ENCODE data around the gene APOBEC3G.
"Not testable (repeated sequence)": the region's sequence is repeated elsewhere in the genome, so short reads cannot be mapped to it uniquely, and the experiment has no call there.

The APOBEC3G gene

GRCh38 chr22:39066442-39067276, 10.4 kb upstream of the APOBEC3G start:
- DNase-seq (ENCODE audit: low read depth in 2 of 2): not testable (repeated sequence)

- no peak for DNase-seq (ENCODE audit: low read depth in 2 of 2)
These were observed 8.9 kb upstream of the APOBEC3G start for GRCh38 chr22:39068033-39068785.

- no peak for DNase-seq (ENCODE audit: low read depth in 2 of 2)
These were observed 6.9 kb upstream of the APOBEC3G start for GRCh38 chr22:39070186-39070585.

GRCh38 chr22:39072581-39072981, 4.5 kb upstream of the APOBEC3G start:
- not testable (repeated sequence) for DNase-seq (ENCODE audit: low read depth in 2 of 2)

- no peak for DNase-seq (ENCODE audit: low read depth in 2 of 2)
These were observed 3.1 kb upstream of the APOBEC3G start for GRCh38 chr22:39073981-39074380.

GRCh38 chr22:39076155-39077025, 685 bp upstream of the APOBEC3G start:
- DNase-seq (ENCODE audit: low read depth in 2 of 2): not testable (repeated sequence)

- not testable (repeated sequence) for DNase-seq (ENCODE audit: low read depth in 2 of 2)
These were observed 837 bp downstream of the APOBEC3G start for GRCh38 chr22:39077912-39078311.

GRCh38 chr22:39078329-39078728, 1.3 kb downstream of the APOBEC3G start:
- no peak for DNase-seq (ENCODE audit: low read depth in 2 of 2)

- DNase-seq (ENCODE audit: low read depth in 2 of 2): not testable (repeated sequence)
These were observed 2.1 kb downstream of the APOBEC3G start for GRCh38 chr22:39079054-39079637.

GRCh38 chr22:39080052-39080762, 3.1 kb downstream of the APOBEC3G start:
- no peak for DNase-seq (ENCODE audit: low read depth in 2 of 2)

- no peak for DNase-seq (ENCODE audit: low read depth in 2 of 2)
These were observed 3.9 kb downstream of the APOBEC3G start for GRCh38 chr22:39081016-39081415.

- DNase-seq (ENCODE audit: low read depth in 2 of 2): no peak
These were observed 4.5 kb downstream of the APOBEC3G start for GRCh38 chr22:39081598-39081997.

- no peak for DNase-seq (ENCODE audit: low read depth in 2 of 2)
These were observed 6.4 kb downstream of the APOBEC3G start for GRCh38 chr22:39083212-39084165.

- no peak for DNase-seq (ENCODE audit: low read depth in 2 of 2)
These were observed 7.6 kb downstream of the APOBEC3G start for GRCh38 chr22:39084666-39085065.

GRCh38 chr22:39087098-39087497, 10.0 kb downstream of the APOBEC3G start:
- DNase-seq (ENCODE audit: low read depth in 2 of 2): no peak

- DNase-seq (ENCODE audit: low read depth in 2 of 2): no peak
These were observed 11.0 kb downstream of the APOBEC3G start for GRCh38 chr22:39087881-39088684.

- DNase-seq (ENCODE audit: low read depth in 2 of 2): no peak
These were observed 11.6 kb downstream of the APOBEC3G start for GRCh38 chr22:39088685-39089032.

GRCh38 chr22:39089928-39090327, 12.9 kb downstream of the APOBEC3G start:
- no peak for DNase-seq (ENCODE audit: low read depth in 2 of 2)

Measured in stimulated activated CD8-positive, alpha-beta memory T cell treated with anti-CD3 and anti-CD28 coated beads, Interleukin-15, amount 100 ng/mL, for 4 hours (primary cell).